K562 (cell line): ENCODE results near the gene TACSTD2. TPM values are rescaled to one million over a fixed set of nuclear protein-coding genes. Genes with fewer than 3 reads are reported as not detected.

ENCODE experiments used
- ATAC-seq: fragments of 200-7000 bp; cut with Tn5 transposase; 3 replicates; pipeline ENCODE4 v1.9.1; 2020; ENCODE audit warnings: moderate library complexity
- BruUV-seq: library from RNA; stranded (reverse); fragments of 400-500 nt; replicated peaks from 2 replicates; lab custom pipeline; 2021; lab: Mats Ljungman, UMichigan
- CTCF ChIA-PET: fragments of 300-600 bp; formaldehyde crosslinking; extraction: SDS; loops from one replicate; lab custom pipeline; 2021; ENCODE audit warnings: low intra/inter-chr PET ratio; lab: Yijun Ruan, JAX
- POLR2A ChIA-PET: fragments of 300-600, 350-650 bp; sonication (Branson Sonifier 250); formaldehyde crosslinking; extraction: SDS; loops from one replicate; lab custom pipeline; 2021; ENCODE audit warnings: antibody characterized with exemption, inconsistent platforms; lab: Yijun Ruan, JAX
- DNase-seq, 4 experiments: peaks; one replicate each; pipeline versions ENCODE4 v3.0.0 to v3.0.0-alpha.2; 2011 to 2018; ENCODE audit warnings: low spot score in 3 of 4, mixed read lengths in 3 of 4; ENCODE audit errors: extremely low read depth in 1 of 4
- FAIRE-seq: peaks from 2 replicates; lab custom pipeline; 2011; peaks lifted over from hg19 to GRCh38; lab: Jason Lieb, UNC
- H2AFZ ChIP-seq: 2 replicates; pipeline ENCODE4 v1.6.0; 2011; ENCODE audit warnings: low read depth, low read length, control low read depth, inconsistent platforms
- H3K27ac ChIP-seq: fragments of 200-600 bp; 3 replicates; pipeline ENCODE4 v1.8.0; 2011; ENCODE audit warnings: low read depth, mild to moderate bottlenecking, control low read depth, inconsistent platforms, low read length, moderate library complexity, mixed read lengths; ENCODE audit errors: extremely low read depth
- H3K27me3 ChIP-seq, 2 experiments: fragments of 300-600 bp in 1 of 2; 2 replicates in 1 of 2; 3 replicates in 1 of 2; pipeline versions ENCODE4 v1.6.0 to v1.8.0; 2011; ENCODE audit warnings: inconsistent platforms in 2 of 2, low read length in 2 of 2, mild to moderate bottlenecking in 1 of 2, mixed read lengths in 1 of 2, moderate library complexity in 1 of 2; ENCODE audit not compliant: control insufficient read depth in 2 of 2, insufficient read depth in 2 of 2
- H3K36me3 ChIP-seq: fragments of 300-600 bp; 3 replicates; pipeline ENCODE4 v1.8.0; 2011; ENCODE audit warnings: mild to moderate bottlenecking, low read length, inconsistent platforms; ENCODE audit not compliant: control insufficient read depth, insufficient read depth
- H3K4me1 ChIP-seq, 2 experiments: fragments of 200-600 bp in 1 of 2; replicated peaks in 1 of 2; 2 replicates in 1 of 2; 3 replicates in 1 of 2; pipeline versions ENCODE4 v1.5.1 to v1.8.0; 2011; ENCODE audit warnings: inconsistent platforms in 2 of 2, low read length in 2 of 2, mild to moderate bottlenecking in 1 of 2, mixed read lengths in 1 of 2, moderate library complexity in 1 of 2; ENCODE audit not compliant: control insufficient read depth in 2 of 2, insufficient read depth in 2 of 2
- H3K4me2 ChIP-seq: 2 replicates; pipeline ENCODE4 v1.6.1; 2011; ENCODE audit warnings: low read length, control low read depth, inconsistent platforms, mixed read lengths; ENCODE audit not compliant: insufficient read depth
- H3K4me3 ChIP-seq: fragments of 200-600 bp; sonication (generic), shearing (Covaris generic); 2 replicates; pipeline ENCODE4 v1.5.1; 2016; ENCODE audit warnings: control low read depth, inconsistent platforms
- H3K79me2 ChIP-seq: fragments of 200-600 bp; 3 replicates; pipeline ENCODE4 v1.8.0; 2011; ENCODE audit warnings: low read length, inconsistent platforms; ENCODE audit not compliant: control insufficient read depth, insufficient read depth
- H3K9ac ChIP-seq, 2 experiments: 2 replicates each; pipeline versions ENCODE4 v1.6.0 to v1.6.1; 2011; ENCODE audit warnings: low read depth in 2 of 2, low read length in 2 of 2, control low read depth in 1 of 2, inconsistent platforms in 1 of 2, mild to moderate bottlenecking in 1 of 2, mixed read lengths in 1 of 2; ENCODE audit not compliant: insufficient read depth in 1 of 2
- H3K9me1 ChIP-seq: one replicate; pipeline ENCODE4 v1.6.0; 2011; ENCODE audit warnings: inconsistent platforms, mild to moderate bottlenecking, low read length, moderate library complexity; ENCODE audit not compliant: control insufficient read depth, insufficient read depth
- H3K9me3 ChIP-seq: replicated peaks from 2 replicates; pipeline ENCODE4 v1.5.1; 2011; ENCODE audit warnings: low read depth, low read length, inconsistent platforms; ENCODE audit not compliant: control insufficient read depth, insufficient read depth
- H4K20me1 ChIP-seq: replicated peaks from 2 replicates; pipeline ENCODE4 v1.6.1; 2011; ENCODE audit warnings: low read length, inconsistent platforms, mixed read lengths; ENCODE audit not compliant: control insufficient read depth, insufficient read depth
- BCL6 ChIP-seq: fragments of 250-450 bp; sonication (Bioruptor Pico); IDR thresholded peaks from 2 replicates; pipeline ENCODE4 v1.4.0; 2020
- CC2D1A ChIP-seq: fragments of 450-650 bp; IDR thresholded peaks from 2 replicates; pipeline ENCODE4 v1.6.1; 2017; ENCODE audit warnings: mild to moderate bottlenecking
- HIVEP1 ChIP-seq: fragments of 250-450 bp; sonication (Bioruptor Pico); IDR thresholded peaks from 2 replicates; pipeline ENCODE4 v1.4.0; 2020; ENCODE audit warnings: mild to moderate bottlenecking
- KAT7 ChIP-seq: sonication (generic); formaldehyde crosslinking; IDR thresholded peaks from 2 replicates; pipeline ENCODE4 v1.8.0; 2022; ENCODE audit warnings: missing genetic modification reagents, mild to moderate bottlenecking, borderline replicate concordance
- PHF8 ChIP-seq: fragments of 200-600 bp; sonication (generic); IDR thresholded peaks from 2 replicates; pipeline ENCODE4 v1.6.1; 2012; ENCODE audit warnings: mixed run types, mild to moderate bottlenecking, inconsistent platforms, low read length, moderate library complexity, borderline replicate concordance
- PRPF4 ChIP-seq: fragments of 200-400 bp; formaldehyde crosslinking; IDR thresholded peaks from one replicate; pipeline ENCODE4 v1.6.1; 2017; ENCODE audit warnings: low read length, low read depth, mild to moderate bottlenecking; ENCODE audit not compliant: insufficient read depth, poor library complexity, severe bottlenecking
- SMAD4 ChIP-seq: fragments of 250-450 bp; sonication (Bioruptor Pico); conservative IDR thresholded peaks from 2 replicates; pipeline ENCODE4 v1.8.0; 2021; ENCODE audit warnings: inconsistent platforms, mild to moderate bottlenecking, moderate library complexity
- TAL1 ChIP-seq: fragments of 450-650 bp; IDR thresholded peaks from 2 replicates; pipeline ENCODE4 v1.6.1; 2016; ENCODE audit warnings: mild to moderate bottlenecking
- U2AF2 ChIP-seq: fragments of 200-400 bp; formaldehyde crosslinking; optimal IDR thresholded peaks from 2 replicates; pipeline ENCODE3; 2017; ENCODE audit warnings: low read depth, mild to moderate bottlenecking, low read length
- ZBTB17 ChIP-seq: fragments of 450-650 bp; formaldehyde crosslinking; IDR thresholded peaks from 2 replicates; pipeline ENCODE4 v1.4.0; 2020; ENCODE audit warnings: mild to moderate bottlenecking
- ZNF133 ChIP-seq: fragments of 250-450 bp; sonication (Bioruptor Pico); IDR thresholded peaks from 2 replicates; pipeline ENCODE4 v1.4.0; 2020; ENCODE audit warnings: mild to moderate bottlenecking
- ZNF146 ChIP-seq: IDR thresholded peaks from one replicate; pipeline ENCODE4 v1.6.1; 2018; ENCODE audit warnings: missing compliant biosample characterization; ENCODE audit not compliant: unreplicated experiment
- ZNF41 ChIP-seq: fragments of 250-450 bp; sonication (Bioruptor Pico); conservative IDR thresholded peaks from 2 replicates; pipeline ENCODE4 v1.4.0; 2020; ENCODE audit warnings: mild to moderate bottlenecking
- WGBS: fragments of 100-300 bp; shearing (Covaris generic); methylation state at CpG from one replicate; pipeline ENCODE4 v1.1.6; 2016; ENCODE audit warnings: low coverage, mixed read lengths; ENCODE audit not compliant: insufficient coverage; ENCODE audit errors: missing lambda C conversion rate; 5-methylcytosine and 5-hydroxymethylcytosine counted together
- in situ Hi-C: fragments of 300-500 bp; cut with MboI; formaldehyde crosslinking; loops from 4 replicates; pipeline ENCODE4 v1.15.0; 2018; ENCODE audit warnings: inconsistent platforms, mixed read lengths
- intact Hi-C: fragments of 100-400 bp; cut with micrococcal nuclease; formaldehyde crosslinking; loops from 2 replicates; pipeline ENCODE4 v1.14.2; 2022
- polyA plus RNA-seq, 8 experiments: library from polyadenylated mRNA; depleted of rRNA in 4 of 8; stranded (reverse) in 5 of 8; unstranded in 3 of 8; fragments of >200 nt; fragmentation: Nextera tagmentation in 2 of 8; fragmentation: Illumina TruSeq in 1 of 8; extraction: Ambion mirVana in 2 of 8; extraction: Trizol in 1 of 8; gene quantifications; 2 replicates each; pipeline versions ENCODE4 v1.2.1 to v1.2.3, GENCODE V29; 2011 to 2014; ENCODE audit warnings: inconsistent platforms in 1 of 8, missing spikeins in 1 of 8
- total RNA-seq, 7 experiments: library from RNA; depleted of rRNA in 6 of 7; stranded (reverse); fragments of >200 nt in 6 of 7; fragmentation: Illumina TruSeq in 2 of 7; extraction: Trizol in 2 of 7; gene quantifications; 2 replicates each; pipeline versions ENCODE4 v1.2.1 to v1.2.3, GENCODE V29; 2011 to 2021; ENCODE audit warnings: low replicate concordance in 1 of 7
- TF ChIP-seq, protein P1 (sequence below), 2 experiments: fragments of 450-650 bp in 1 of 2; sonication (generic) in 1 of 2; formaldehyde crosslinking; conservative IDR thresholded peaks; 2 replicates each; pipeline versions ENCODE4 v1.4.0 to v1.8.1; 2020 to 2022; ENCODE audit warnings: mild to moderate bottlenecking in 1 of 2, missing genetic modification reagents in 1 of 2
- TF ChIP-seq, protein P2 (sequence below): fragments of 250-450 bp; sonication (Bioruptor Pico); IDR thresholded peaks from 2 replicates; pipeline ENCODE4 v1.8.0; 2022; ENCODE audit warnings: inconsistent platforms
- TF ChIP-seq, protein P3 (sequence below): sonication (generic); formaldehyde crosslinking; IDR thresholded peaks from 2 replicates; pipeline ENCODE4 v1.8.0; 2022; ENCODE audit warnings: missing genetic modification reagents, mild to moderate bottlenecking, borderline replicate concordance

Gene TACSTD2
- total and polyA plus RNA-seq, 9 of the 15 experiments (the other 6 are each of a cell fraction or from before 2014, with no cell fraction given), result 0.04 to 0.31 TPM; not detected in 7

DNA sequence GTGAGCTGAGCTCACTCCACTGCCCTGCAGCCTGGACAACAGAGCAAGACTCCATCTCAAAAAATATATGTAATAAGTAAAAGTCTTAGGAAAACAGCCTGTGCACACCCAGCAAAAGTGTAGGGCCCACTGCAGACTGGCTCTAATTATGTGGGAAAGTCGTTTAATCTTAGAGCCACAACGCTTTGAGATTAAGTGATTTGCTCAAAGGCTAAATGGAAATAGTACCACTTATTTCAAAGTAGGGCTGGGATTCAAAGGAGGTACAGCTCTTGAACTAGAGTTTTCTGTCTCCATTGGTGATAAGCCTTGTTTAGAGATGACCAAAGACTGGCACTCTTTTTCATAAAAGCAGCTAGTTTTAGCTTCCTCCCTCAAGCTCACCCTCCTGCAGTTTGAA lies 2.2 kb downstream of the TACSTD2 start (continued):
- TF ChIP-seq, protein P1, sequence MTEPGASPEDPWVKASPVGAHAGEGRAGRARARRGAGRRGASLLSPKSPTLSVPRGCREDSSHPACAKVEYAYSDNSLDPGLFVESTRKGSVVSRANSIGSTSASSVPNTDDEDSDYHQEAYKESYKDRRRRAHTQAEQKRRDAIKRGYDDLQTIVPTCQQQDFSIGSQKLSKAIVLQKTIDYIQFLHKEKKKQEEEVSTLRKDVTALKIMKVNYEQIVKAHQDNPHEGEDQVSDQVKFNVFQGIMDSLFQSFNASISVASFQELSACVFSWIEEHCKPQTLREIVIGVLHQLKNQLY (CRISPR knock-in tag; conservative IDR thresholded peaks at IDR 0.05), result no peak
- TF ChIP-seq U2AF2 (no peak), ZBTB17 (CRISPR knock-in tag) (no peak), KAT7 (CRISPR knock-in tag) (no peak), ZNF133 (CRISPR knock-in tag) (no peak)
- TF ChIP-seq, protein P2, sequence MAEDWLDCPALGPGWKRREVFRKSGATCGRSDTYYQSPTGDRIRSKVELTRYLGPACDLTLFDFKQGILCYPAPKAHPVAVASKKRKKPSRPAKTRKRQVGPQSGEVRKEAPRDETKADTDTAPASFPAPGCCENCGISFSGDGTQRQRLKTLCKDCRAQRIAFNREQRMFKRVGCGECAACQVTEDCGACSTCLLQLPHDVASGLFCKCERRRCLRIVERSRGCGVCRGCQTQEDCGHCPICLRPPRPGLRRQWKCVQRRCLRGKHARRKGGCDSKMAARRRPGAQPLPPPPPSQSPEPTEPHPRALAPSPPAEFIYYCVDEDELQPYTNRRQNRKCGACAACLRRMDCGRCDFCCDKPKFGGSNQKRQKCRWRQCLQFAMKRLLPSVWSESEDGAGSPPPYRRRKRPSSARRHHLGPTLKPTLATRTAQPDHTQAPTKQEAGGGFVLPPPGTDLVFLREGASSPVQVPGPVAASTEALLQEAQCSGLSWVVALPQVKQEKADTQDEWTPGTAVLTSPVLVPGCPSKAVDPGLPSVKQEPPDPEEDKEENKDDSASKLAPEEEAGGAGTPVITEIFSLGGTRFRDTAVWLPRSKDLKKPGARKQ (CRISPR knock-in tag), result no peak
- TF ChIP-seq, all 486 proteins: peak for 0

DNA sequence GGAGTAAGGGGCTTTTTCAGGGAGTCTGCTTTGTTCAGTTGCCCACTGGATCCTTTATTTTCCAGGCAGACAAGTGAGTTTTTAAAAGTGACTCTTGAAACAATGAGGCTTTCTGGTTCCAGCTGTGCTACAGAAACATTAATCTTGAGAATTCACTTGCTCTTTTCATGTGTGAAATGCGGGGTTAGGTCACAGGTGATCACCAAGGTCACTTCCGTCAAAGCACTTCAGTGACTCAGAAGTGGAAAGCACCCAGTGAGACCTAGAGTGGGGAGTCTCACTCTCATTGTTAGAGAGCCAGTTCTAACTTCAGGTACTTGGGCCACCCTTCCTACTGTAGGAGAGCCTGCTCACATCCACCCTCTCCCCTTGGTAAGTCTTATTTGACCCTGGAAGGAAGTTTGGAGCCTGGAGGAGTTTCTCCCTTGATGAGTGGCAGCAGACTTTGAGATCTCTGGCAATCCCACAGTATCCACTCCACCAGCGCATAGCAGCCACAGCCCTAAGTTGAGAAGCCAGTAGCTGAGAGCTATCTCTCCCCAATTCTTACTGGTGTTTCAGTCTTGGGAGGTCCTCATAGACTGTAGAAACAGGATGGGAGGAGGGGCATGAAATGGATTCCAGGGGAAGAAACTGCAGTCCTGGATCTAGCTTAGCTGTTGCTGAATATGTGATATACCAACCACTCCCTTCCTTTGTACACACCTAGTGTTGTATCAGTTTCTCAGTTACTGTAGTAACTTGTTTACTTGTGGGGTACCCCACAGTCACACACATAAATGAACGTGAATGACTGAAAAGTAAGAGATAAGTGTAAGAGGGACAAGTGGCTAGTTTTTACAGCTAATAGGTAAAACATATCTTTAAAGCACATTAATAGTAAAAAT lies 3.1 kb downstream of the TACSTD2 start:
- peak; percentile 65 for FAIRE-seq
- no peaks in the 10 kb centered on the region for H4K20me1 ChIP-seq
- CTCF ChIA-PET, result no interaction called here
- WGBS, result 9% methylated on average over 4 of the region's 4 CpGs
- H3K27me3 ChIP-seq, result peaks cover 6 to 8% of the 10 kb centered on the region in 2 experiments; a peak in 2 of 5 replicates
- peaks cover 0 to 11% of the 10 kb centered on the region in 2 experiments; a peak in 1 of 5 replicates for H3K4me1 ChIP-seq
- H2AFZ ChIP-seq, result no peak overlapping the region
- no TSS peak for BruUV-seq
- no peak for TF ChIP-seq HIVEP1
- no peak for TF ChIP-seq PRPF4
- no peak for TF ChIP-seq BCL6 (CRISPR knock-in tag)
- no peak for TF ChIP-seq SMAD4 (CRISPR knock-in tag)
- TF ChIP-seq CC2D1A, result no peak
- no peak for TF ChIP-seq TAL1
- TF ChIP-seq PHF8, result no peak
- TF ChIP-seq, protein P3, sequence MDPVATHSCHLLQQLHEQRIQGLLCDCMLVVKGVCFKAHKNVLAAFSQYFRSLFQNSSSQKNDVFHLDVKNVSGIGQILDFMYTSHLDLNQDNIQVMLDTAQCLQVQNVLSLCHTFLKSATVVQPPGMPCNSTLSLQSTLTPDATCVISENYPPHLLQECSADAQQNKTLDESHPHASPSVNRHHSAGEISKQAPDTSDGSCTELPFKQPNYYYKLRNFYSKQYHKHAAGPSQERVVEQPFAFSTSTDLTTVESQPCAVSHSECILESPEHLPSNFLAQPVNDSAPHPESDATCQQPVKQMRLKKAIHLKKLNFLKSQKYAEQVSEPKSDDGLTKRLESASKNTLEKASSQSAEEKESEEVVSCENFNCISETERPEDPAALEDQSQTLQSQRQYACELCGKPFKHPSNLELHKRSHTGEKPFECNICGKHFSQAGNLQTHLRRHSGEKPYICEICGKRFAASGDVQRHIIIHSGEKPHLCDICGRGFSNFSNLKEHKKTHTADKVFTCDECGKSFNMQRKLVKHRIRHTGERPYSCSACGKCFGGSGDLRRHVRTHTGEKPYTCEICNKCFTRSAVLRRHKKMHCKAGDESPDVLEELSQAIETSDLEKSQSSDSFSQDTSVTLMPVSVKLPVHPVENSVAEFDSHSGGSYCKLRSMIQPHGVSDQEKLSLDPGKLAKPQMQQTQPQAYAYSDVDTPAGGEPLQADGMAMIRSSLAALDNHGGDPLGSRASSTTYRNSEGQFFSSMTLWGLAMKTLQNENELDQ (CRISPR knock-in tag), result no peak
- TF ChIP-seq ZNF41 (CRISPR knock-in tag), result no peak
- no peak for TF ChIP-seq ZNF146 (CRISPR knock-in tag)
- no peaks in the 10 kb centered on the region for H3K79me2 ChIP-seq
- POLR2A ChIA-PET, result interaction anchor here (0.6 to 1.6 kb wide), 4 partner anchors 10 to 103 kb away, joined by 3 read pairs; no protein-coding TSS in a partner anchor
- H3K9me1 ChIP-seq, result no peaks in the 10 kb centered on the region
- no peaks in the 10 kb centered on the region for H3K36me3 ChIP-seq
- DNase-seq, result no peak
- no peak overlapping the region for H3K9ac ChIP-seq
- ATAC-seq, result no peak; the same call in 2 of the 3 replicates
- H3K9me3 ChIP-seq, result no peaks in the 10 kb centered on the region
- no peak overlapping the region for H3K4me3 ChIP-seq
- H3K4me2 ChIP-seq, result no peak overlapping the region
- intact Hi-C loops, result no loop called here
- in situ Hi-C loops, result no loop called here
- H3K27ac ChIP-seq, result no peak overlapping the region
